HG03565 (cell line): ENCODE measurements around the gene OR2T12.
A peak's percentile ranks its signal among the peaks of the same experiment; 100 is the strongest.
"Not testable (repeated sequence)": the region's sequence is repeated elsewhere in the genome, so short reads cannot be mapped to it uniquely, and the experiment has no call there.

ENCODE experiments used
- ATAC-seq: cut with Tn5 transposase; IDR thresholded peaks from one replicate; pipeline ENCODE4 v1.9.1; 2021; ENCODE audit warnings: mild to moderate bottlenecking, moderate library complexity; ENCODE audit not compliant: unreplicated experiment

Gene OR2T12

DNA sequence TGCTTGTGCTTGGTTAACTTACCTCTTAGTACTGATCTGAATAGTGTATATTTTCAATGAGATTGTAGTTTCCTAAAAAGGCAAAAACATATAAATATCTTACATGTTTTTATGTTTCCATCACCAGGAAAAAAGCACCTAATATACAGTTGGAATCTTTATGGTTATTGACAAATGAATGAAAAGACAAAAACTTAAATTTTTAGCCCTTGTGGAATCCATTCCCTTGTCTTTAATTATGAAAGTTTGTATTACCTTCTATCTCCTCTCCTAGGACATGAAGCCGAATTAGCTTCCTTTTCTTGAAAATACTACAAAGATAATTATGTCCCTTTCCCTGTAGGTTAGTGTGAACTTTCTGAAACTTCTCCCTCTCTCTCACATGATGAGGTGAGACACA lies at the start of gene OR2T12:
TSS of gene OR2T12 (minus strand) at position 101 of the 400 bp plus-strand sequence. CDS start 7,846 bp downstream, outside the sequence.
- no peak for ATAC-seq

- no peak for ATAC-seq
Observed at GRCh38 chr1:248348475-248348874, 45.3 kb upstream of the OR2T12 start, which contains the start of gene OR14C36. Gene OR14C36, plus strand, starts transcription at chr1:248348775. Its CDS starts 0 bp downstream, at chr1:248348775.

DNA sequence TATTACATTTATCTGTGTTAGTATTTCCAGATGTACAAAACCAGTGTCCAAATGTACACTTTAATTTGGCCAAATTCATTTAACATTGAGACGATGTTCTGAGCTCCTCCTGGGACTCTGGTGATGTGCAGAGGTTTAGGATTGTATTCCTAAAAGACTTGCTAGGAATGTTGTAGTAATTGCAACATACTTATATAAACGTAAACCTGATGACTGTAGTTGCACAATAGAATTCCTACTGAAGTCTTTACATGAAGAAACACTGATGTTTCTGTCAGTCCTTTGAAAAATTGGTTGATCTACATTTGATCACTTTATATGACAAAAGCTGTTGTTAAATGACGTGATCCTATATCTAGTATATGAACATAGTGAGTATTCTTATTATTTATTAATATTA lies 40.2 kb upstream of the OR2T12 start:
- ATAC-seq = no peak

- no peak for ATAC-seq
Observed at GRCh38 chr1:248324468-248324867, 21.2 kb upstream of the OR2T12 start, which contains the start of gene OR2M7. Gene OR2M7, minus strand, starts transcription at chr1:248324568. Its CDS starts 0 bp downstream, at chr1:248324568.

- ATAC-seq = no peak
Observed at GRCh38 chr1:248316796-248317195, 13.6 kb upstream of the OR2T12 start.

GRCh38 chr1:248306740-248307139 lies 3.5 kb upstream of the OR2T12 start:
- ATAC-seq = not testable (repeated sequence)

DNA sequence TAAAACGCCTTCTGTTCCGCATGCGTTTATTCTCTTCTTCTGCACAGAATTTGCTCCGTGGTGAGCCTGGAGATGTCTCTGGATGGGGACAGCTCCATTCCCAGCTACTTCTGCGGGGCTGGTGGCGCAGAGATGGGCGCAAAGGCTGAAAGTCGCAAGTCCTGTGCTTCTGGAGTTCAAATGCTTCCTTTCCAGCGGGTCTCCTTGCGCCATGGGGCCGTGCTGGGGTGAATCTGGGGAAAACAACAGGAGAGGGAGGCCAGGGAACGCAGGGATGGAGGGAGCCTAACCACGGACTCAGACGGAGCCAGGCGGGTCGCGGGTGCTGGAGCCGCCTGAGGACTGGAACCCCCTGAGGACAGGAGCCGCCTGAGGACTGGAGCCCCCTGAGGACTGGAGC lies 2.9 kb upstream of the OR2T12 start:
- ATAC-seq = no peak

DNA sequence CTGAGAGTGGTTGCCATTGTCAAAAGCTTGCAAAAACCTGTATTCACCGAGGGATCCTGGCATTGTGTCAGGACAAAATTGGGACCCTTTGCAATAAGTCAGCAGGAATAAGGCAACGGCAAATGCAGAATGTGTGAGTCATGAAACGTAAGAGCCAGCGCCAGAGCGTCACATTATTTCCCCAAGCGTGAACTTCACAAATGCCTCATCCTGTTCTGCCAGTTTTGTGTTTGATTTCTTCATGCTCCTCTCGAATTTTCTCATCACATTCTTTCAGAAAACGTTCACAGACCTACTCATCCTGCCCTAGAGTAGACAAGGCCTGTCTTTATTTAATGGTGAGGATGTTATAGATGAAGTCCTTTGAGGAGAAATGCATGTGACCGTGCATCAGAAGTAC lies 2.4 kb upstream of the OR2T12 start:
- ATAC-seq = not testable (repeated sequence)

GRCh38 chr1:248288391-248288790 lies 14.8 kb downstream of the OR2T12 start:
- ATAC-seq = no peak

- ATAC-seq = no peak
Observed at GRCh38 chr1:248277876-248278275, 25.3 kb downstream of the OR2T12 start, which contains the start of gene OR2T33. Gene OR2T33, minus strand, starts transcription at chr1:248277976. Its CDS starts 4,162 bp downstream, at chr1:248273814.

GRCh38 chr1:248273225-248273624 lies 30.0 kb downstream of the OR2T12 start:
- ATAC-seq = not testable (repeated sequence)

DNA sequence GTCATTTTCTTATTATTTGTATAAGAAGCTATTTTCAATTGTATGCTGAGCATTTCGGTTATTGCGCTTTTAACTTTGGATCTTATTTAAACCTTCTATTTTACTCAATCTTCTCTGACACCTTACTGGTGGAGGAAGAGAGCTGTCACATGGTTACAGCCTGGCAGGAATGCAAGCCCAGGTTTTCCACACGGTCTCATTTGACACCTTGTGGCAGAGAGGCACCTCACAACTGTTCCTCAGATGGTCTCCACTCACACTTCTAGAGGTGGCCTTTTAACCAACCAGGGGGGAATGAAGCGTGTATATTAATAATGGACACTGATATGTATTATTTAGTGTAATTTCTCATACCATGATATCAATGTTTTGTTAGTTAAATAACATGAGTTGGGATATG lies 35.0 kb downstream of the OR2T12 start:
- no peak for ATAC-seq

DNA sequence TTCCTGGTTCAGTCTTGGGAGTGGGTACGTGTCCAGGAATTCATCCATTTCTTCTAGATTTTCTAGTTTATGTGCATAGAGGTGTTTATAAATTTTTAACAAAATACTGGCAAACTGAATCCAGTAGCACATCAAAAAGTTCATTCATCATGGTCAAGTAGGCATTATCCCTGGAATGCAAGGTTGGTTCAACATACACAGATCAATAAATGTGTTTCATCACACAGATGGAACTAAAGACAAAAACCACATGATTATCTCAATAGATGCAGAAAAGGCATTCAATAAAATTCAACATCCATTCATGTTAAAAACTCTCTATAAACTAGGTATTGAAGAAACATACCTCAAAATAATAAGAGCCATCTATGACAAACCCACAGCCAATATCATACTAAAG lies 43.9 kb downstream of the OR2T12 start:
- not testable (repeated sequence) for ATAC-seq

- peak; percentile 82 for ATAC-seq
Observed at GRCh38 chr1:248243204-248243603, 60.0 kb downstream of the OR2T12 start.
